ENCODE results near the gene TRIM38.
"Not testable (repeated sequence)": the region's sequence is repeated elsewhere in the genome, so short reads cannot be mapped to it uniquely, and the experiment has no call there.

The TRIM38 gene

DNA sequence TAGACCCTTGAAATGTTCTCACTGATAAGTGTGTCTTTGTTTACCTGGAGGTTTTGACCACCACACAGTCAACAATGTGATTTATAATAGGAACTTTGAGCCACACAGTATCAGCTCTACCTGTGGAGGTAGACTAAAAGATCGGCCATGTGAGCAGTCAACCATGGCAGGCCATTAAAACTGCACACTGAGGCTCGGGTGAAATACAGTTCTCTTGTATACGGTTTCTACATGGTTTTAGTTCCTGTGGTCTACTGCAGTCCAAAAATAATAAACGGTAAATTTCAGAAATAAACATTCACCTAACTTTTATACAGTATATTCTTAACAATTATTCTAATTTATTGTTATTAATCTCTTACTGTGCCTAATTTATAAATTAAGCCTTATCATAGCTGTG, 47.2 kb downstream of the TRIM38 start:
- FAIRE-seq: no peak
- no peak for TF ChIP-seq CTCF (IDR thresholded peaks at IDR 0.05; ENCODE audit: insufficient read depth, missing control alignments)

GRCh38 chr6:26012061-26012460, 49.5 kb downstream of the TRIM38 start:
- no peak for DNase-seq (ENCODE audit: insufficient read length, low spot score)
- no peak for FAIRE-seq
- TF ChIP-seq CTCF (IDR thresholded peaks at IDR 0.05; ENCODE audit: insufficient read depth, missing control alignments): no peak

More for the DNA sequence above, 47.2 kb downstream of the TRIM38 start:
- DNase-seq (ENCODE audit: insufficient read length, low spot score): no peak

- not testable (repeated sequence) for FAIRE-seq; DNase-seq (ENCODE audit: insufficient read length, low spot score)
Observed at GRCh38 chr6:26014386-26014785, 51.8 kb downstream of the TRIM38 start.

DNA sequence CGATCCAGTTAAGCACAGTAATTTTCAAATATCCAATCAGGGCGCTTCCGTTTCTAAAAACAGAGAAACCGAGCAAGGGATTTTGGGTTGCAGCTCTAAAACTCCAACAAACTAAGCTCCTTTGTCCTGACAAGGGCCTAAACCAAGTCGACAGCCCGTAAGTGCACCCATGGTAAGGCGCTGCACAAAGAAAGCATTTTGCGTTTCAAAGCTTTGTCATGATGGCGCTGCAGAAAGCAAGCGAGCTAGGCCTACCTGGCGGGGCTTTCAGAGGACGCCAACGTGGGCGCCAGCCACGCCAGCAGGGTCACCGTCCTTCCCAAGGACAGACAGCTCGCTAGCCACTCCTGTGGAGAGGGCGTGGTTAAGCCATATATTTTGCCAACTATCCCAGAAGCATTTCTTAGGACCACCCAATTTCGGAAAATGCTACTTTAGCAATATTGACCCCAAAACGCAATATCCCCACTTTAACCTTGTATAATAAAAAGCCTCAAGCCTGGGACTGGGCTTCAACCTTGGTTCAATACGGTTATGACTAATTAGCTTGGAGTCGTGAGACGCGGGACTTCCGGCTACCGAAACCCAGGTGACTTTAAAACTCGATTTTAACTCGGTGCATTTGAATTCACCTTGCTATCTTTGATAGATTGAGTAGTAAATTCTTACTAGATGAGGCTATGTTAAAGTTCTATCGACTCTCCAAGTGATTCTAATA, 53.8 kb downstream of the TRIM38 start:
- no peak for FAIRE-seq
- TF ChIP-seq CTCF (IDR thresholded peaks at IDR 0.05; ENCODE audit: insufficient read depth, missing control alignments): no peak
- no peak for DNase-seq (ENCODE audit: insufficient read length, low spot score)

DNA sequence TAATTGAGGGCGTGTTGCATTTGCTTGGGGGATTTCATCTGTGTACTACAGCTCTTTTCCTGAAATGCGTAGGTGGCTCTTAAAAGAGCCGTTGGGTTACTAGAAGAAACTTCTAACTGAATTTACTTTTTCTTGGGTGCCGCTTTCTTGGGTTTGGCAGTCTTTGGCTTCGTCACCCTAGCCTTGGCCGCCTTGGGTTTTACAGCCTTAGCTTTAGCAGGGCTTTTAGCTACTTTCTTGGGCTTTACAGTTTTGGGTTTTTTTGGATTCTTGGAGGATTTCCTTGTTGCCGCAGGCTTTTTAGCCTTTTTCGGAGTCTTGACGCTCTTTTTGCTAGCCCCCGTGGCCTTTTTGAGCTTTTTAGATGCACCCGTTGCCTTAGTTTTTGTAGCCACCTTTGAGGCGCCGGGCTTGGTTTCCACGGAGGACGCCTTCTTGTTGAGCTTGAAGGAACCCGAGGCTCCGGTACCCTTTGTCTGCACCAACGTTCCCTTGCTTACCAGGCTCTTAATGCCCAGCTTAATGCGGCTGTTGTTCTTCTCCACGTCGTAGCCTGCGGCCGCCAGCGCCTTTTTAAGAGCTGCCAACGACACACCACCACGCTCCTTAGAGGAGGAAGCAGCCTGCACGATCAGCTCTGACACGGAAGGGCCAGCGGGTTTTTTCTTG, 54.5 kb downstream of the TRIM38 start:
- no peak for DNase-seq (ENCODE audit: insufficient read length, low spot score)
- no peak for TF ChIP-seq CTCF (IDR thresholded peaks at IDR 0.05; ENCODE audit: insufficient read depth, missing control alignments)
- FAIRE-seq: no peak

GRCh38 chr6:26017632-26017966, 55.0 kb downstream of the TRIM38 start:
- FAIRE-seq: no peak
- TF ChIP-seq CTCF (IDR thresholded peaks at IDR 0.05; ENCODE audit: insufficient read depth, missing control alignments): no peak
- no peak for DNase-seq (ENCODE audit: insufficient read length, low spot score)

- no peak for TF ChIP-seq CTCF (IDR thresholded peaks at IDR 0.05; ENCODE audit: insufficient read depth, missing control alignments)
- no peak for DNase-seq (ENCODE audit: insufficient read length, low spot score)
- no peak for FAIRE-seq
Observed at GRCh38 chr6:26019261-26019830, 56.7 kb downstream of the TRIM38 start.
